GM12892 (cell line): ENCODE measurements around the gene SENP5.

ENCODE experiments used
- POLR2A ChIP-seq: IDR thresholded peaks from 2 replicates; pipeline ENCODE4 v1.6.1; 2011; ENCODE audit warnings: low read depth, low read length, control low read depth
- POLR2AphosphoS5 ChIP-seq: IDR thresholded peaks from 2 replicates; pipeline ENCODE4 v1.6.1; 2011; ENCODE audit warnings: low read depth, low read length, control low read depth

DNA sequence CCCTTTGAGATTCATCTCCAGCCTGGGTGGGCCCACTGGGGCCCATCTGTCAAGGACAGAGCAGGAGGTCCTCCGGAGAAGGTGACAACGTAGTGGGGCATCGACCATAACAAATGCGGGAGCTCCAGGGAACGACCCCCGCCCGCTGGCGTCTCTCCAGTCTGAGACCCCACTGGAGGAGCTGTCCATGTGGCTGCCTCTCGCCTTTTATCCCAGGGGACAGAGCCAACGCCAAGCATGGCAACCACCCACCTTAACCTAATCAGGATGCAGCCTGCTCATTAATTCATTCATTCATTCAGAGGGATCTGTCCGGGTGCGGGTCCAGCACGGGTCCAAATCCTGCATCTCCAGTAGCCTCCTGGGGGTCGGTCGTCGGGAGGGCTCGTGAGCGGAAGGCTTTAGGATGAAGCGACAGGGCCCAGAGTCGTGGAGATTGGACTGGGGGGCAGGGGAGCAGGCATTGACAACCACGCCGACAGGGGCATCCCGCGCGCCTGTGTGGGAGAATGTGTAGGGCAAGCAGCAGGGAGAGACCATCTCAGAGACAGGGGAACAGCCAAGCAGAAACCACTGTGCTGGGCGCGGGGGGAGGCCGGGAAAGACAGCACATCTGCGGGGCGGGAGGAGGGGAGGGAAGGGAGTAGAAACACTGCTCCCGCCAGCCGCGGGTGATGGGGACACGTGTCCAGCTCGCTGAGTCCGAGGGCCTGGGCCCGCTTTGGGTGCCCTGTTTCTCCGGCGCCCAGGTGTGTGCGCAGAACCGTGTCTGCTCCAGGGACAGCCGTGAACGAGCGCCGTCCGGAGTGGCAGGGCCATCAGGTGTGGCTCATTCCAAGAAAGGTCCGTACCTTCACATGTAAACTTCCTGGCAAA, 99.0 kb downstream of the SENP5 start:
- TF ChIP-seq POLR2A, result no peak
- no peak for TF ChIP-seq POLR2AphosphoS5
